DMS53 treated with DMSO at 0.1 percent for 48 hours (cell line): ENCODE measurements around the gene ADTRP.

Experiments
- DNase-seq: peaks from one replicate; lab custom pipeline; 2025; ENCODE audit not compliant: unreplicated experiment; lab: John Stamatoyannopoulos, UW

The ADTRP gene

DNA sequence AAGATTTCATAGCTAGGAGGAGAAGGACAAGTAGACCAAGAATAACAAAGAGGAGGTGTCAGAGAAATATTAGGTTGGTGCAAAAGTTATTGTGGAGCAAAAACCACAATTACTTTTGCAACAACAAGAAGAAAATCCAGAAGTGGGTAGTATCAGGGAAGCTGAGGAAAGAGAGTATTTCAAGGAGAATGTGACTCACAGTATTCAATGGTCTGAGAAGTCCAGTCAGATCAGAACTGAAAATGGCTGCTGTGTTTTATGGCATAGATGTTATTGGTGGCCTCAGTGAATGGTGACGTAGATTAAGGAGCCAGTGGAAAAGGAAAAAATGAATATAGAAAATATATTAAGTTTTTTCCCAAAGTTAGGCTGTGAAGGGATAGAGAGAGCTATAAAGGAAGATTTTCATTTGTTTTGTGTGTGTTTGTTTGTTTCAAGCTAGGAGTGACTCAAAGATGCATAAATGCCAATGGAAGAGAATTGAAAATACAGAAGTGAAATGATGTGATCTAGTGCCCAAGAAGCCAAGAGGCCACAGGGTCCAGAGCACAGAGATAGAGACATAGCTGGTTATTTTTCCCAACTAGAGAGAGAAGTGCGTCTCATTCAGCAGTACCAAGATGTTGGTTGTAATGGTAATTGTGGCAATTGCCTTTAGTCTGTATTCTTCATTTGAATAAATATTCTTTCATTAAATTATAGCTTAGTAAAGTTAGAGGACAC is 112.8 kb downstream of the ADTRP start:
- DNase-seq = no peak
